A673 (cell line): Measurements from ENCODE around the gene SLC17A3.

Source experiments
- CTCF ChIP-seq: fragments of 300-800, 200-600 bp; sonication (generic); conservative IDR thresholded peaks from 2 replicates; pipeline ENCODE4 v1.5.1; 2017; ENCODE audit warnings: low read depth, mild to moderate bottlenecking, antibody characterized with exemption, low read length, moderate library complexity, mixed read lengths
- EZH2 ChIP-seq: fragments of 200-600 bp; sonication (generic); IDR thresholded peaks from 2 replicates; pipeline ENCODE4 v1.6.1; 2017; ENCODE audit warnings: borderline replicate concordance, low read depth, mild to moderate bottlenecking, mixed read lengths, antibody characterized with exemption, low read length; ENCODE audit not compliant: poor library complexity, severe bottlenecking

- TF ChIP-seq EZH2: no peak
- no peak for TF ChIP-seq CTCF
Observed at GRCh38 chr6:25878721-25879322, 4.8 kb upstream of the SLC17A3 start.
